HG03064 (cell line): Measurements from ENCODE around the gene IP6K3.

Source experiments
- ATAC-seq: cut with Tn5 transposase; IDR thresholded peaks from one replicate; pipeline ENCODE4 v1.9.1; 2021; ENCODE audit warnings: low read depth; ENCODE audit not compliant: unreplicated experiment

Gene IP6K3

DNA sequence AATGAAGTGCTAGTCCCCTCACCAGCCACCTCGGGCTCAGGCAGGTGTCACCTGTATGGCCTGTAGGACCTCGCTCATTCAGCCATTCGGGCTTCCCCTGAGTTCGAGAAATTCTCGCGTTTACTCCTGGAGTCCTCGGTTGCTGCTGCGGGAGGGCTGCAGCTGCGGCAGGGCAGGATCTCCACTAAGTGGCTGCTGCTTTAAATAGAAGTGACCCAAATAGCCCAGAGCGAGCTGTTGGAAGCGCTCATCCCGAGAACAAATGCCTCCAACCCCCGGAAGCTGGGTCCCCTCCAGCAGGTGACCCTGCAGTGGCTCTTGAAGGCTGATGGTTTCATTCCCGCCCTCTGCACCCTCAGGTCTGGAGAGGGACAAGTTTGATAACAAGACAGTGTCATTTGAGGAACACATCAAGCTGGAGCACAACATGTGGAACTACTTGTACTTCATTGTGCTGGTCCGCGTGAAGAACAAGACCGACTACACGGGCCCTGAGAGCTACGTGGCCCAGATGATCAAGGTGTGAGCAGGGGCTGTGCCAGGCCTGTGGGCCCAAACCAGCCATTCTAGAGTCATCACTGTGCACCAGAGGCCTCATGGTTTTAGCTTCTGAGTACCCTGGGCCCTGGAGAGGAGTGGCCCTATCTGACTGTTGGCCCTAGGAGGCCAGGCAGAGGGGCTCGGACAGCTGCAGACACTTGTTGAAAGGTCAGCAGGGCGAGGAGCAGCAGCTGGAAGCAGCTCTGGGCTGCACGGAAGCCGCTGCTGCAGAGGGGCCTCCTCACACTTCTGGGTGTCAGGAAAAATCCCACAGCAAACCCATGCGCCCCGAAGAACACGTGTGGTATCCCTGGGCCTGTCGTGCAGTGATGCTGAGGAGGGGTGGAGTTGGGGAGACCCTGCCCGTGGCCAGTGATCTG lies 53.3 kb downstream of the IP6K3 start:
- ATAC-seq, result no peak

- ATAC-seq, result no peak
These were observed 53.9 kb downstream of the IP6K3 start for GRCh38 chr6:33692760-33693158.

GRCh38 chr6:33692078-33692759 lies 54.5 kb downstream of the IP6K3 start:
- no peak for ATAC-seq

GRCh38 chr6:33691456-33692077 lies 55.1 kb downstream of the IP6K3 start:
- ATAC-seq, result no peak

GRCh38 chr6:33690766-33691165 lies 55.9 kb downstream of the IP6K3 start:
- ATAC-seq, result no peak

- ATAC-seq, result no peak
These were observed 56.8 kb downstream of the IP6K3 start for GRCh38 chr6:33689879-33690278.

GRCh38 chr6:33689148-33689494 lies 57.6 kb downstream of the IP6K3 start:
- no peak for ATAC-seq

GRCh38 chr6:33688451-33689147 lies 58.1 kb downstream of the IP6K3 start:
- ATAC-seq, result no peak

DNA sequence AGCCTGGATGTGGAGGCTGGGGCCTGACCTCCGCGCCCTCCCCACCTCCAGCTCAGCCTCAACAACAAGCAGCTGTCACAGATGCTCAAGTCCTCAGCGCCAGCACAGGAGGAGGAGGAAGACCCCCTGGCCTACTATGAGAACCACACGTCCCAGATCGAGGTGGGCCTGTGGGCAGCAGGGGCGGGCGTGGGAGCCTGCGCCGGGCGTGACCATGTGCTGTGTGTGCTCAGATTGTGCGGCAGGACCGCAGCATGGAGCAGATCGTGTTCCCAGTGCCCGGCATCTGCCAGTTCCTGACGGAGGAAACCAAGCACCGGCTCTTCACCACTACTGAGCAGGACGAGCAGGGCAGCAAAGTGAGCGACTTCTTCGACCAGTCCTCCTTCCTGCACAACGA lies 58.7 kb downstream of the IP6K3 start:
- ATAC-seq, result no peak

GRCh38 chr6:33686981-33687975 lies 59.4 kb downstream of the IP6K3 start:
- ATAC-seq, result no peak

GRCh38 chr6:33686225-33686924 lies 60.3 kb downstream of the IP6K3 start:
- no peak for ATAC-seq

GRCh38 chr6:33685411-33686224 lies 61.1 kb downstream of the IP6K3 start:
- ATAC-seq, result no peak

- ATAC-seq, result no peak
These were observed 61.7 kb downstream of the IP6K3 start for GRCh38 chr6:33684983-33685382.

DNA sequence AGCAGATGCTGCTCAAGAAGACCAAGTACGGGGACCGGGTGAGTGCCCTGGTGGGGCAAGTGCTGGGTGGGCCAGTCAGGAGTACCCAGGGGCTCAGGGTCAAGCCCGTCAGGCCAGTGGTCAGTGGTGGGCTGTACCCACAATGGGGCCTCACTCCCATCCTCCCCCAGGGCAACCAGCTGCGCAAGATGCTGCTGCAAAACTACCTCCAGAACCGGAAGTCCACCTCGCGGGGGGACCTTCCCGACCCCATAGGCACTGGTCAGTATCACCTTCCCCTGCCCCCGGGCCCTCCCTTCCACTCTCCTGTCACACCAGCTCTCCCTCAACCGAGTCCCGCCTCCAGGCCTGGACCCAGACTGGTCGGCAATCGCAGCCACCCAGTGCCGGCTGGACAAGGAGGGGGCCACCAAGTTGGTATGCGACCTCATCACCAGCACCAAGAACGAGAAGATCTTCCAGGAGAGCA lies 62.2 kb downstream of the IP6K3 start:
- no peak for ATAC-seq

- no peak for ATAC-seq
These were observed 62.9 kb downstream of the IP6K3 start for GRCh38 chr6:33683576-33684427.

- no peak for ATAC-seq
These were observed 63.6 kb downstream of the IP6K3 start for GRCh38 chr6:33683051-33683571.

DNA sequence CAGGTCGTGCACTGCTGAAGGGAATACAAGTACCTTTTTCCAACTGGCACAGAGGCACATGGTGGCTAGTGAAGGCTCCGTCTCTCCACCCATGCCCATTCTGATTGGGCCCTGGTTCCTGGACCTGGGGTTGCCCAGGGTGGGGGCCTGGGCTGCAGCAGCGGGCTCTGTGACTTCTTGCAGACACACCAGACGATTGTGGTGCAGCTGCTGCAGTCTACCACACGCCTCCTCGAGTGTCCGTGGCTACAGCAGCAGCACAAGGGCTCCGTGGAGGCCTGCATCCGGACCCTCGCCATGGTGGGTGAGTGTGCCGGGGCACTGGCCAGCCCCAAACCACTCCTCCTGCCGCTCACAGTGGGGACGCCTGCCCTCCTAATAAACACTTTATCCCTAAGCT lies 64.4 kb downstream of the IP6K3 start:
- ATAC-seq, result no peak
